NCI-H1417 (cell line): ENCODE measurements around the gene PNKP.
A peak's percentile ranks its signal among the peaks of the same experiment; 100 is the strongest.

Experiments used
- DNase-seq, 3 experiments: peaks; one replicate each; lab custom pipeline; 2025; lab: John Stamatoyannopoulos, UW

PNKP gene

GRCh38 chr19:49876422-49877019, 9.1 kb upstream of the PNKP start:
- peak; percentile 96 to 99 (median 99) for DNase-seq

GRCh38 chr19:49875857-49876421, 8.6 kb upstream of the PNKP start:
- peak; percentile 49 to 70 (median 50) for DNase-seq

GRCh38 chr19:49875177-49875576, 7.8 kb upstream of the PNKP start:
- no peak for DNase-seq

GRCh38 chr19:49874503-49875157, 7.3 kb upstream of the PNKP start:
- no peak for DNase-seq

GRCh38 chr19:49873834-49874233, 6.5 kb upstream of the PNKP start:
- no peak for DNase-seq

- DNase-seq: no peak
Measured at GRCh38 chr19:49873129-49873521, 5.7 kb upstream of the PNKP start.

- DNase-seq: no peak
Measured at GRCh38 chr19:49872245-49873128, 5.1 kb upstream of the PNKP start.

GRCh38 chr19:49871349-49871985, 4.1 kb upstream of the PNKP start:
- no peak for DNase-seq

GRCh38 chr19:49870309-49870901, 3.0 kb upstream of the PNKP start:
- no peak for DNase-seq

GRCh38 chr19:49869484-49870308, 2.3 kb upstream of the PNKP start:
- peak; percentile 96 to 100 (median 99) for DNase-seq

GRCh38 chr19:49869009-49869483, 1.7 kb upstream of the PNKP start:
- no peak for DNase-seq

GRCh38 chr19:49864890-49865289, 2.5 kb downstream of the PNKP start:
- DNase-seq: no peak

GRCh38 chr19:49863935-49864320, 3.4 kb downstream of the PNKP start:
- no peak for DNase-seq

- no peak for DNase-seq
Measured at GRCh38 chr19:49863254-49863934, 4.0 kb downstream of the PNKP start.

GRCh38 chr19:49862391-49863253, 4.8 kb downstream of the PNKP start:
- peak in 1 of 3 experiments; percentile 23 for DNase-seq

GRCh38 chr19:49861541-49862378, 5.6 kb downstream of the PNKP start:
- DNase-seq: peak; percentile 34 to 75 (median 40)

GRCh38 chr19:49861107-49861506, 6.3 kb downstream of the PNKP start:
- DNase-seq: peak in 2 of 3 experiments; percentile 31 to 49
